ENCODE measurements around the gene SLC35G6. TPM values are rescaled to one million over a fixed set of nuclear protein-coding genes. Genes with fewer than 3 reads are reported as not detected.

Gene SLC35G6
- total RNA-seq, 4 donors from 2014 or later, result not detected

GRCh38 chr17:7528842-7529241, 47.6 kb downstream of the SLC35G6 start:
- in situ Hi-C loops (cut with MboI; ENCODE audit: low pct_ligation_motif_present in 1 of 4, low pct_unique_long_range_greater_than_20kb in 1 of 4, low sequenced_read_pairs in 3 of 4) (no loop called here), intact Hi-C loops (cut with DNase I; ENCODE audit: low total_unique reads) (no loop called here)
- Histone ChIP-seq H3K27ac (no peak overlapping the region), H3K9me3 (peaks cover 3 to 6% of the 10 kb centered on the region in 2 donors), H3K27me3 (no peaks in the 10 kb centered on the region), H3K36me3 (no peaks in the 10 kb centered on the region), H3K4me1 (no peaks in the 10 kb centered on the region), H3K4me3 (no peak overlapping the region)
- no peak for TF ChIP-seq POLR2A (IDR thresholded peaks at IDR 0.05)
- TF ChIP-seq, protein P1, sequence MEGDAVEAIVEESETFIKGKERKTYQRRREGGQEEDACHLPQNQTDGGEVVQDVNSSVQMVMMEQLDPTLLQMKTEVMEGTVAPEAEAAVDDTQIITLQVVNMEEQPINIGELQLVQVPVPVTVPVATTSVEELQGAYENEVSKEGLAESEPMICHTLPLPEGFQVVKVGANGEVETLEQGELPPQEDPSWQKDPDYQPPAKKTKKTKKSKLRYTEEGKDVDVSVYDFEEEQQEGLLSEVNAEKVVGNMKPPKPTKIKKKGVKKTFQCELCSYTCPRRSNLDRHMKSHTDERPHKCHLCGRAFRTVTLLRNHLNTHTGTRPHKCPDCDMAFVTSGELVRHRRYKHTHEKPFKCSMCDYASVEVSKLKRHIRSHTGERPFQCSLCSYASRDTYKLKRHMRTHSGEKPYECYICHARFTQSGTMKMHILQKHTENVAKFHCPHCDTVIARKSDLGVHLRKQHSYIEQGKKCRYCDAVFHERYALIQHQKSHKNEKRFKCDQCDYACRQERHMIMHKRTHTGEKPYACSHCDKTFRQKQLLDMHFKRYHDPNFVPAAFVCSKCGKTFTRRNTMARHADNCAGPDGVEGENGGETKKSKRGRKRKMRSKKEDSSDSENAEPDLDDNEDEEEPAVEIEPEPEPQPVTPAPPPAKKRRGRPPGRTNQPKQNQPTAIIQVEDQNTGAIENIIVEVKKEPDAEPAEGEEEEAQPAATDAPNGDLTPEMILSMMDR (IDR thresholded peaks at IDR 0.05), result no peak
- no peak for TF ChIP-seq POLR2AphosphoS5 (IDR thresholded peaks at IDR 0.05)
- DNase-seq, result no peak

GRCh38 chr17:7530023-7530900, 49.0 kb downstream of the SLC35G6 start:
- no peaks in the 10 kb centered on the region for H3K27me3 ChIP-seq
- DNase-seq, result no peak
- TF ChIP-seq POLR2A (IDR thresholded peaks at IDR 0.05) (no peak), POLR2AphosphoS5 (IDR thresholded peaks at IDR 0.05) (no peak), EP300 (IDR thresholded peaks at IDR 0.05; ENCODE audit: low read depth) (no peak)
- TF ChIP-seq, protein P1 (IDR thresholded peaks at IDR 0.05), result no peak
- in situ Hi-C loops (cut with MboI; ENCODE audit: low pct_ligation_motif_present in 1 of 4, low pct_unique_long_range_greater_than_20kb in 1 of 4, low sequenced_read_pairs in 3 of 4), result no loop called here
- H3K36me3 ChIP-seq, result no peaks in the 10 kb centered on the region
- H3K4me1 ChIP-seq, result no peaks in the 10 kb centered on the region
- H3K27ac ChIP-seq, result no peak overlapping the region
- intact Hi-C loops (cut with DNase I; ENCODE audit: low total_unique reads), result no loop called here
- 81 to 93% methylated on average over 6 of the region's 6 CpGs for WGBS, 2 donors (ENCODE audit: low coverage in 1 of 2)
- peaks cover 3 to 6% of the 10 kb centered on the region in 2 donors for H3K9me3 ChIP-seq
- H3K4me3 ChIP-seq, result no peak overlapping the region

Other genes with a start within 250 kb of the SLC35G6 start
- gene DVL2, start 246.9 kb upstream of the SLC35G6 start, total RNA-seq, result 100 to 1,000 TPM in 2 of 4 donors, 10 to 100 TPM in 2; 35.9 to 182 (median 69.2) TPM
- 10 to 100 TPM; 20.6 to 33.5 (median 27.8) TPM for gene PHF23, start 242.0 kb upstream of the SLC35G6 start, total RNA-seq
- 100 to 1,000 TPM; 209 to 479 (median 394) TPM for gene GABARAP, start 239.0 kb upstream of the SLC35G6 start, total RNA-seq
- gene CTDNEP1, start 229.7 kb upstream of the SLC35G6 start, total RNA-seq, result 100 to 1,000 TPM in 1 of 4 donors, 10 to 100 TPM in 3; 52.3 to 113 (median 60.4) TPM
- 10 to 100 TPM in 3 of 4 donors, 1 to 10 TPM in 1; 4.9 to 36.2 (median 30.3) TPM for gene ELP5, start 229.2 kb upstream of the SLC35G6 start, total RNA-seq
- 1,000 to 10,000 TPM in 1 of 4 donors, 100 to 1,000 TPM in 3; 571 to 1,162 (median 940) TPM for gene CLDN7, start 219.0 kb upstream of the SLC35G6 start, total RNA-seq
- gene SLC2A4, start 199.7 kb upstream of the SLC35G6 start, total RNA-seq, result 10 to 100 TPM in 3 of 4 donors, 1 to 10 TPM in 1; 9.7 to 35.5 (median 20.3) TPM
- 100 to 1,000 TPM in 1 of 4 donors, 10 to 100 TPM in 3; 23.1 to 151 (median 43.4) TPM for gene YBX2, start 186.8 kb upstream of the SLC35G6 start, total RNA-seq
- gene EIF5A, start 173.8 kb upstream of the SLC35G6 start, total RNA-seq, result 100 to 1,000 TPM in 3 of 4 donors, 10 to 100 TPM in 1; 91.3 to 188 (median 149) TPM
- gene GPS2, start 166.1 kb upstream of the SLC35G6 start, total RNA-seq, result 100 to 1,000 TPM in 3 of 4 donors, 10 to 100 TPM in 1; 96.5 to 578 (median 150) TPM
- 100 to 1,000 TPM in 1 of 4 donors, 10 to 100 TPM in 3; 27.8 to 109 (median 35.0) TPM for gene NEURL4, start 152.1 kb upstream of the SLC35G6 start, total RNA-seq
- 10 to 100 TPM in 2 of 4 donors, 1 to 10 TPM in 2; 4.8 to 21.0 (median 10.0) TPM for gene ACAP1, start 144.9 kb upstream of the SLC35G6 start, total RNA-seq
- 10 to 100 TPM in 1 of 4 donors, 1 to 10 TPM in 3; 1.2 to 10.8 (median 7.8) TPM for gene KCTD11, start 129.3 kb upstream of the SLC35G6 start, total RNA-seq
- gene TMEM95, start 126.3 kb upstream of the SLC35G6 start, total RNA-seq, result not detected
- gene TNK1, start 100.4 kb upstream of the SLC35G6 start, total RNA-seq, result 100 to 1,000 TPM in 1 of 4 donors, 10 to 100 TPM in 3; 38.9 to 110 (median 53.2) TPM
- gene PLSCR3, start 86.9 kb upstream of the SLC35G6 start, total RNA-seq, result 10 to 100 TPM; 13.2 to 32.4 (median 18.4) TPM
- 100 to 1,000 TPM in 2 of 4 donors, 10 to 100 TPM in 1, 1 to 10 TPM in 1; 10.0 to 129 (median 85.6) TPM for gene TMEM256, start 77.3 kb upstream of the SLC35G6 start, total RNA-seq
- 10 to 100 TPM in 1 of 4 donors, 1 to 10 TPM in 3; 2.2 to 12.3 (median 3.9) TPM for gene NLGN2, start 73.6 kb upstream of the SLC35G6 start, total RNA-seq
- gene SPEM1, start 61.1 kb upstream of the SLC35G6 start, total RNA-seq, result not detected
- gene SPEM2, start 55.8 kb upstream of the SLC35G6 start, total RNA-seq, result not detected
- gene SPEM3, start 52.6 kb upstream of the SLC35G6 start, total RNA-seq, result not detected
- 10 to 100 TPM in 3 of 4 donors, 1 to 10 TPM in 1; 8.8 to 26.1 (median 16.3) TPM for gene TMEM102, start 46.0 kb upstream of the SLC35G6 start, total RNA-seq
- gene FGF11, start 41.9 kb upstream of the SLC35G6 start, total RNA-seq, result 1 to 10 TPM in 3 of 4 donors, not detected in 1; 1.6 to 2.4 (median 1.9) TPM
- gene CHRNB1, start 36.4 kb upstream of the SLC35G6 start, total RNA-seq, result 10 to 100 TPM in 1 of 4 donors, 1 to 10 TPM in 2, not detected in 1; 5.8 to 10.3 (median 8.9) TPM
- 10 to 100 TPM; 18.3 to 48.6 (median 23.2) TPM for gene ZBTB4, start 1.8 kb upstream of the SLC35G6 start, total RNA-seq
- gene POLR2A, start 2.9 kb downstream of the SLC35G6 start, total RNA-seq, result 100 to 1,000 TPM in 3 of 4 donors, 10 to 100 TPM in 1; 91.3 to 321 (median 127) TPM
- gene TNFSF12, start 67.6 kb downstream of the SLC35G6 start, total RNA-seq, result 10 to 100 TPM; 20.8 to 53.1 (median 31.5) TPM
- 10 to 100 TPM; 19.7 to 94.3 (median 59.8) TPM for gene TNFSF13, start 77.3 kb downstream of the SLC35G6 start, total RNA-seq
- gene SENP3, start 80.5 kb downstream of the SLC35G6 start, total RNA-seq, result 100 to 1,000 TPM in 1 of 4 donors, 10 to 100 TPM in 3; 37.0 to 159 (median 45.2) TPM
- gene CD68, start 98.2 kb downstream of the SLC35G6 start, total RNA-seq, result 100 to 1,000 TPM in 1 of 4 donors, 10 to 100 TPM in 2, 1 to 10 TPM in 1; 3.8 to 102 (median 35.1) TPM
- gene MPDU1, start 102.4 kb downstream of the SLC35G6 start, total RNA-seq, result 100 to 1,000 TPM in 3 of 4 donors, 10 to 100 TPM in 1; 97.9 to 312 (median 157) TPM
- 1 to 10 TPM in 2 of 4 donors, not detected in 2; 2.3 to 4.3 TPM for gene SOX15, start 108.6 kb downstream of the SLC35G6 start, total RNA-seq
- 10 to 100 TPM; 11.7 to 25.4 (median 22.4) TPM for gene FXR2, start 133.5 kb downstream of the SLC35G6 start, total RNA-seq
- gene SAT2, start 146.4 kb downstream of the SLC35G6 start, total RNA-seq, result 100 to 1,000 TPM in 1 of 4 donors, 10 to 100 TPM in 3; 21.7 to 106 (median 67.7) TPM
- under 1 TPM in 2 of 4 donors, not detected in 2; 0.32 to 0.41 TPM for gene SHBG, start 148.7 kb downstream of the SLC35G6 start, total RNA-seq
- gene ATP1B2, start 169.5 kb downstream of the SLC35G6 start, total RNA-seq, result 10 to 100 TPM in 1 of 4 donors, 1 to 10 TPM in 1, under 1 TPM in 2; 0.40 to 20.6 (median 2.3) TPM
- gene TP53, start 206.0 kb downstream of the SLC35G6 start, total RNA-seq, result 10 to 100 TPM; 27.9 to 49.7 (median 31.7) TPM
- gene WRAP53, start 207.0 kb downstream of the SLC35G6 start, total RNA-seq, result 10 to 100 TPM in 1 of 4 donors, 1 to 10 TPM in 3; 3.7 to 33.0 (median 6.0) TPM
- under 1 TPM in 2 of 4 donors, not detected in 2; 0.32 to 0.41 TPM for gene EFNB3, start 223.8 kb downstream of the SLC35G6 start, total RNA-seq
- under 1 TPM; under 0.01 to 0.55 (median 0.18) TPM for gene DNAH2, start 236.3 kb downstream of the SLC35G6 start, total RNA-seq